Measurements from ENCODE around the gene DUS3L.

Gene DUS3L

GRCh38 chr19:5742051-5742450 is 48.9 kb downstream of the DUS3L start:
- Histone ChIP-seq H3K27me3 (ENCODE audit: insufficient read depth, low read length, poor library complexity) (no peaks in the 10 kb centered on the region), H3K4me2 (ENCODE audit: low read length) (no peak overlapping the region), H4K5ac (ENCODE audit: low read length) (no peak overlapping the region), H2BK5ac (ENCODE audit: low read length) (no peak overlapping the region), H3K23ac (ENCODE audit: low read length) (no peak overlapping the region), H3K4me1 (ENCODE audit: control insufficient read depth, low read depth, low read length) (no peaks in the 10 kb centered on the region), H3K4me3 (ENCODE audit: low read length) (no peak overlapping the region), H3K4ac (ENCODE audit: low read depth, low read length) (no peak overlapping the region), H3K18ac (ENCODE audit: low read length) (no peak overlapping the region), H3K27ac (ENCODE audit: low read depth, low read length) (no peak overlapping the region), H3K9ac (ENCODE audit: low read length) (no peak overlapping the region), H2AK5ac (ENCODE audit: low read length) (no peak overlapping the region), H3K56ac (ENCODE audit: low read length) (no peak overlapping the region), H4K8ac (ENCODE audit: low read depth, low read length) (no peak overlapping the region), H3K36me3 (ENCODE audit: control insufficient read depth, insufficient read depth, low read length) (no peaks in the 10 kb centered on the region), H2BK120ac (ENCODE audit: low read depth, low read length) (no peak overlapping the region), H3K79me2 (ENCODE audit: control insufficient read depth, insufficient read depth, low read length) (no peaks in the 10 kb centered on the region), H2BK15ac (replicated peaks; ENCODE audit: low read depth) (no peak overlapping the region), H3K79me1 (ENCODE audit: low read length) (no peaks in the 10 kb centered on the region)
- WGBS (ENCODE audit: extremely low coverage, insufficient coverage, low lambda C conversion rate), result 100% methylated on average over 9 of the region's 19 CpGs
- DNase-seq, result no peak

DNA sequence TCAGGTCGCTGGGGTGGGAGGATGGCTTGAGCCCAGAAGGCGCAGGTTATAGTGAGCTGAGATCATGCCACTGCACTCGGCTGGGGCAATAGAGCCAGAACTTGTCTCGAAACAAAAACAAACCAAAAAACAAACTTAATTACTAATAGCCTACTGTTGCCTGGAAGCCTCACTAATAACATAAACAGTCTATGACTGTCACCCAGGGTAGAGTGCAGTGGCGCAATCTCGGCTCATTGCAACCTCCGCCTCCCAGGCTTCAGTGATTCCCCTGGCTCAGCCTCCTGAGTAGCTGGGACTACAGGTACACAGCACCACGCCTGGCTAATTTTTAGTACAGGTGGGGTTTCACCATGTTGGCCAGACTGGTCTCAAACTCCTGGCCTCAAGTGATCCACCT is 52.5 kb downstream of the DUS3L start:
- no peak overlapping the region for H2BK5ac ChIP-seq (ENCODE audit: low read length)
- H4K8ac ChIP-seq (ENCODE audit: low read depth, low read length), result no peak overlapping the region
- no peak for DNase-seq
- H2AK5ac ChIP-seq (ENCODE audit: low read length), result no peak overlapping the region
- no peak overlapping the region for H3K4me2 ChIP-seq (ENCODE audit: low read length)
- H3K27ac ChIP-seq (ENCODE audit: low read depth, low read length), result no peak overlapping the region
- H3K36me3 ChIP-seq (ENCODE audit: control insufficient read depth, insufficient read depth, low read length), result no peaks in the 10 kb centered on the region
- no peak overlapping the region for H3K56ac ChIP-seq (ENCODE audit: low read length)
- no peak overlapping the region for H3K9ac ChIP-seq (ENCODE audit: low read length)
- no peak overlapping the region for H3K4ac ChIP-seq (ENCODE audit: low read depth, low read length)
- H3K23ac ChIP-seq (ENCODE audit: low read length), result no peak overlapping the region
- H3K4me1 ChIP-seq (ENCODE audit: control insufficient read depth, low read depth, low read length), result no peaks in the 10 kb centered on the region
- no peak overlapping the region for H3K18ac ChIP-seq (ENCODE audit: low read length)
- no peak overlapping the region for H3K4me3 ChIP-seq (ENCODE audit: low read length)
- no peak overlapping the region for H2BK15ac ChIP-seq (replicated peaks; ENCODE audit: low read depth)
- WGBS (ENCODE audit: extremely low coverage, insufficient coverage, low lambda C conversion rate), result no CpG with 5 or more reads among the region's 8 CpGs
- no peaks in the 10 kb centered on the region for H3K79me1 ChIP-seq (ENCODE audit: low read length)
- H3K27me3 ChIP-seq (ENCODE audit: insufficient read depth, low read length, poor library complexity), result no peaks in the 10 kb centered on the region
- no peaks in the 10 kb centered on the region for H3K79me2 ChIP-seq (ENCODE audit: control insufficient read depth, insufficient read depth, low read length)
- no peak overlapping the region for H4K5ac ChIP-seq (ENCODE audit: low read length)
- no peak overlapping the region for H2BK120ac ChIP-seq (ENCODE audit: low read depth, low read length)
